WTC11 (cell line): ENCODE data around the gene F13A1. TPM values are rescaled to one million over a fixed set of nuclear protein-coding genes. Genes with fewer than 3 reads are reported as not detected.

ENCODE experiments used
- CBFB ChIP-seq: sonication (generic); formaldehyde crosslinking; IDR thresholded peaks from 2 replicates; pipeline ENCODE4 v1.8.1; 2022; ENCODE audit warnings: mild to moderate bottlenecking, low read depth, missing genetic modification reagents
- CDX4 ChIP-seq: fragments of 250-450 bp; sonication (Bioruptor Pico); IDR thresholded peaks from 2 replicates; pipeline ENCODE4 v1.9.0; 2021; ENCODE audit warnings: moderate library complexity, mild to moderate bottlenecking, inconsistent platforms, borderline replicate concordance
- FOXK1 ChIP-seq: sonication (generic); formaldehyde crosslinking; IDR thresholded peaks from 2 replicates; pipeline ENCODE4 v1.8.0; 2022; ENCODE audit warnings: mild to moderate bottlenecking, moderate library complexity, missing genetic modification reagents
- GABPB1 ChIP-seq: sonication (generic); formaldehyde crosslinking; IDR thresholded peaks from 2 replicates; pipeline ENCODE4 v1.8.1; 2023; ENCODE audit warnings: mild to moderate bottlenecking, missing genetic modification reagents
- IRF1 ChIP-seq: sonication (generic); formaldehyde crosslinking; IDR thresholded peaks from 2 replicates; pipeline ENCODE4 v1.8.0; 2023; ENCODE audit warnings: missing genetic modification reagents
- IRF2 ChIP-seq: sonication (generic); formaldehyde crosslinking; IDR thresholded peaks from 2 replicates; pipeline ENCODE4 v1.8.0; 2022; ENCODE audit warnings: low read depth, missing genetic modification reagents, borderline replicate concordance
- JAZF1 ChIP-seq: fragments of 250-450 bp; sonication (Bioruptor Pico); IDR thresholded peaks from 2 replicates; pipeline ENCODE4 v1.9.0; 2021; ENCODE audit warnings: moderate library complexity, mild to moderate bottlenecking, inconsistent platforms
- NFE2L1 ChIP-seq: sonication (generic); formaldehyde crosslinking; IDR thresholded peaks from 2 replicates; pipeline ENCODE4 v1.8.1; 2023; ENCODE audit warnings: missing genetic modification reagents
- NR2C2 ChIP-seq: sonication (generic); formaldehyde crosslinking; IDR thresholded peaks from 2 replicates; pipeline ENCODE4 v1.8.0; 2022; ENCODE audit warnings: mild to moderate bottlenecking, missing genetic modification reagents
- OVOL2 ChIP-seq: fragments of 250-450 bp; sonication (Bioruptor Pico); IDR thresholded peaks from 2 replicates; pipeline ENCODE4 v1.9.0; 2021; ENCODE audit warnings: mild to moderate bottlenecking, borderline replicate concordance
- PRRX2 ChIP-seq: fragments of 250-450 bp; sonication (Bioruptor Pico); IDR thresholded peaks from 2 replicates; pipeline ENCODE4 v1.8.0; 2021; ENCODE audit warnings: mild to moderate bottlenecking
- SMAD4 ChIP-seq: sonication (generic); formaldehyde crosslinking; IDR thresholded peaks from 2 replicates; pipeline ENCODE4 v1.8.0; 2022; ENCODE audit warnings: mild to moderate bottlenecking, missing genetic modification reagents
- SP1 ChIP-seq: sonication (generic); formaldehyde crosslinking; conservative IDR thresholded peaks from 2 replicates; pipeline ENCODE4 v1.8.1; 2022; ENCODE audit warnings: missing genetic modification reagents
- TEAD4 ChIP-seq: sonication (generic); formaldehyde crosslinking; IDR thresholded peaks from 2 replicates; pipeline ENCODE4 v1.8.0; 2022; ENCODE audit warnings: mild to moderate bottlenecking, missing genetic modification reagents
- TP53 ChIP-seq: sonication (generic); formaldehyde crosslinking; IDR thresholded peaks from 2 replicates; pipeline ENCODE4 v1.8.1; 2023; ENCODE audit warnings: mild to moderate bottlenecking, missing genetic modification reagents
- ZBTB21 ChIP-seq: sonication (generic); formaldehyde crosslinking; IDR thresholded peaks from 2 replicates; pipeline ENCODE4 v1.8.1; 2023; ENCODE audit warnings: mild to moderate bottlenecking, missing genetic modification reagents, borderline replicate concordance
- ZBTB43 ChIP-seq: sonication (generic); formaldehyde crosslinking; IDR thresholded peaks from 2 replicates; pipeline ENCODE4 v1.8.1; 2023; ENCODE audit warnings: mild to moderate bottlenecking, missing genetic modification reagents
- ZNF121 ChIP-seq: sonication (generic); formaldehyde crosslinking; IDR thresholded peaks from 2 replicates; pipeline ENCODE4 v1.8.0; 2023; ENCODE audit warnings: missing genetic modification reagents
- ZNF671 ChIP-seq: fragments of 250-450 bp; sonication (Bioruptor Pico); IDR thresholded peaks from 2 replicates; pipeline ENCODE4 v1.8.0; 2021; ENCODE audit warnings: mild to moderate bottlenecking
- total RNA-seq: library from RNA; stranded (reverse); gene quantifications from 3 replicates; pipeline ENCODE4 v1.2.3, GENCODE V29; 2021
- TF ChIP-seq, protein P1 (sequence below): sonication (generic); formaldehyde crosslinking; IDR thresholded peaks from 2 replicates; pipeline ENCODE4 v1.8.0; 2022; ENCODE audit warnings: mild to moderate bottlenecking, missing genetic modification reagents
- TF ChIP-seq, protein P2 (sequence below): sonication (generic); formaldehyde crosslinking; IDR thresholded peaks from 2 replicates; pipeline ENCODE4 v1.8.0; 2022; ENCODE audit warnings: mild to moderate bottlenecking, missing genetic modification reagents
- TF ChIP-seq, protein P3 (sequence below): sonication (generic); formaldehyde crosslinking; IDR thresholded peaks from 2 replicates; pipeline ENCODE4 v1.8.1; 2023; ENCODE audit warnings: mild to moderate bottlenecking, moderate library complexity, missing genetic modification reagents
- TF ChIP-seq, protein P4 (sequence below): sonication (generic); formaldehyde crosslinking; IDR thresholded peaks from 2 replicates; pipeline ENCODE4 v1.8.0; 2022; ENCODE audit warnings: mild to moderate bottlenecking, missing genetic modification reagents
- TF ChIP-seq, protein P5 (sequence below): sonication (generic); formaldehyde crosslinking; IDR thresholded peaks from 2 replicates; pipeline ENCODE4 v1.8.1; 2023; ENCODE audit warnings: mild to moderate bottlenecking, missing genetic modification reagents
- TF ChIP-seq, protein P6 (sequence below): sonication (generic); formaldehyde crosslinking; IDR thresholded peaks from 2 replicates; pipeline ENCODE4 v1.8.1; 2022; ENCODE audit warnings: mild to moderate bottlenecking, missing genetic modification reagents, moderate library complexity, borderline replicate concordance
- TF ChIP-seq, protein P7 (sequence below): sonication (generic); formaldehyde crosslinking; IDR thresholded peaks from 2 replicates; pipeline ENCODE4 v1.8.1; 2023; ENCODE audit warnings: mild to moderate bottlenecking, missing genetic modification reagents, moderate library complexity

F13A1 gene
- total RNA-seq, 1 experiment from 2014 or later, result 1.0 TPM

GRCh38 chr6:6319952-6320811, at the start of gene F13A1 (continued):
- TF ChIP-seq ZBTB43 (CRISPR knock-in tag), result no peak
- TF ChIP-seq, protein P1, sequence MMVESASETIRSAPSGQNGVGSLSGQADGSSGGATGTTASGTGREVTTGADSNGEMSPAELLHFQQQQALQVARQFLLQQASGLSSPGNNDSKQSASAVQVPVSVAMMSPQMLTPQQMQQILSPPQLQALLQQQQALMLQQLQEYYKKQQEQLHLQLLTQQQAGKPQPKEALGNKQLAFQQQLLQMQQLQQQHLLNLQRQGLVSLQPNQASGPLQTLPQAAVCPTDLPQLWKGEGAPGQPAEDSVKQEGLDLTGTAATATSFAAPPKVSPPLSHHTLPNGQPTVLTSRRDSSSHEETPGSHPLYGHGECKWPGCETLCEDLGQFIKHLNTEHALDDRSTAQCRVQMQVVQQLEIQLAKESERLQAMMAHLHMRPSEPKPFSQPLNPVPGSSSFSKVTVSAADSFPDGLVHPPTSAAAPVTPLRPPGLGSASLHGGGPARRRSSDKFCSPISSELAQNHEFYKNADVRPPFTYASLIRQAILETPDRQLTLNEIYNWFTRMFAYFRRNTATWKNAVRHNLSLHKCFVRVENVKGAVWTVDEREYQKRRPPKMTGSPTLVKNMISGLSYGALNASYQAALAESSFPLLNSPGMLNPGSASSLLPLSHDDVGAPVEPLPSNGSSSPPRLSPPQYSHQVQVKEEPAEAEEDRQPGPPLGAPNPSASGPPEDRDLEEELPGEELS, result no peak
- no peak for TF ChIP-seq OVOL2 (CRISPR knock-in tag)
- TF ChIP-seq SMAD4 (CRISPR knock-in tag), result no peak
- TF ChIP-seq, protein P2, sequence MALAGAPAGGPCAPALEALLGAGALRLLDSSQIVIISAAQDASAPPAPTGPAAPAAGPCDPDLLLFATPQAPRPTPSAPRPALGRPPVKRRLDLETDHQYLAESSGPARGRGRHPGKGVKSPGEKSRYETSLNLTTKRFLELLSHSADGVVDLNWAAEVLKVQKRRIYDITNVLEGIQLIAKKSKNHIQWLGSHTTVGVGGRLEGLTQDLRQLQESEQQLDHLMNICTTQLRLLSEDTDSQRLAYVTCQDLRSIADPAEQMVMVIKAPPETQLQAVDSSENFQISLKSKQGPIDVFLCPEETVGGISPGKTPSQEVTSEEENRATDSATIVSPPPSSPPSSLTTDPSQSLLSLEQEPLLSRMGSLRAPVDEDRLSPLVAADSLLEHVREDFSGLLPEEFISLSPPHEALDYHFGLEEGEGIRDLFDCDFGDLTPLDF (CRISPR knock-in tag), result no peak
- TF ChIP-seq GABPB1 (CRISPR knock-in tag), result no peak
- TF ChIP-seq, protein P3, sequence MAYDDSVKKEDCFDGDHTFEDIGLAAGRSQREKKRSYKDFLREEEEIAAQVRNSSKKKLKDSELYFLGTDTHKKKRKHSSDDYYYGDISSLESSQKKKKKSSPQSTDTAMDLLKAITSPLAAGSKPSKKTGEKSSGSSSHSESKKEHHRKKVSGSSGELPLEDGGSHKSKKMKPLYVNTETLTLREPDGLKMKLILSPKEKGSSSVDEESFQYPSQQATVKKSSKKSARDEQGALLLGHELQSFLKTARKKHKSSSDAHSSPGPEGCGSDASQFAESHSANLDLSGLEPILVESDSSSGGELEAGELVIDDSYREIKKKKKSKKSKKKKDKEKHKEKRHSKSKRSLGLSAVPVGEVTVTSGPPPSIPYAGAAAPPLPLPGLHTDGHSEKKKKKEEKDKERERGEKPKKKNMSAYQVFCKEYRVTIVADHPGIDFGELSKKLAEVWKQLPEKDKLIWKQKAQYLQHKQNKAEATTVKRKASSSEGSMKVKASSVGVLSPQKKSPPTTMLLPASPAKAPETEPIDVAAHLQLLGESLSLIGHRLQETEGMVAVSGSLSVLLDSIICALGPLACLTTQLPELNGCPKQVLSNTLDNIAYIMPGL (CRISPR knock-in tag), result no peak
- TF ChIP-seq JAZF1, result no peak
- TF ChIP-seq, protein P4, sequence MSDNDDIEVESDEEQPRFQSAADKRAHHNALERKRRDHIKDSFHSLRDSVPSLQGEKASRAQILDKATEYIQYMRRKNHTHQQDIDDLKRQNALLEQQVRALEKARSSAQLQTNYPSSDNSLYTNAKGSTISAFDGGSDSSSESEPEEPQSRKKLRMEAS, result peak; percentile 63; the same call in 1 of the 2 replicates
- TF ChIP-seq PRRX2 (CRISPR knock-in tag), result no peak
- no peak for TF ChIP-seq IRF2
- no peak for TF ChIP-seq CBFB (CRISPR knock-in tag)
- TF ChIP-seq CDX4, result no peak
- TF ChIP-seq NFE2L1 (CRISPR knock-in tag), result 0 out of 2 replicates have a peak, but pooled peaks have one; percentile 43
- no peak for TF ChIP-seq SP1
- no peak for TF ChIP-seq IRF1 (CRISPR knock-in tag)
- TF ChIP-seq FOXK1, result peak; percentile 26; the same call in 1 of the 2 replicates
- TF ChIP-seq, protein P5, sequence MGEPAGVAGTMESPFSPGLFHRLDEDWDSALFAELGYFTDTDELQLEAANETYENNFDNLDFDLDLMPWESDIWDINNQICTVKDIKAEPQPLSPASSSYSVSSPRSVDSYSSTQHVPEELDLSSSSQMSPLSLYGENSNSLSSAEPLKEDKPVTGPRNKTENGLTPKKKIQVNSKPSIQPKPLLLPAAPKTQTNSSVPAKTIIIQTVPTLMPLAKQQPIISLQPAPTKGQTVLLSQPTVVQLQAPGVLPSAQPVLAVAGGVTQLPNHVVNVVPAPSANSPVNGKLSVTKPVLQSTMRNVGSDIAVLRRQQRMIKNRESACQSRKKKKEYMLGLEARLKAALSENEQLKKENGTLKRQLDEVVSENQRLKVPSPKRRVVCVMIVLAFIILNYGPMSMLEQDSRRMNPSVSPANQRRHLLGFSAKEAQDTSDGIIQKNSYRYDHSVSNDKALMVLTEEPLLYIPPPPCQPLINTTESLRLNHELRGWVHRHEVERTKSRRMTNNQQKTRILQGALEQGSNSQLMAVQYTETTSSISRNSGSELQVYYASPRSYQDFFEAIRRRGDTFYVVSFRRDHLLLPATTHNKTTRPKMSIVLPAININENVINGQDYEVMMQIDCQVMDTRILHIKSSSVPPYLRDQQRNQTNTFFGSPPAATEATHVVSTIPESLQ (CRISPR knock-in tag), result no peak
- TF ChIP-seq, protein P6, sequence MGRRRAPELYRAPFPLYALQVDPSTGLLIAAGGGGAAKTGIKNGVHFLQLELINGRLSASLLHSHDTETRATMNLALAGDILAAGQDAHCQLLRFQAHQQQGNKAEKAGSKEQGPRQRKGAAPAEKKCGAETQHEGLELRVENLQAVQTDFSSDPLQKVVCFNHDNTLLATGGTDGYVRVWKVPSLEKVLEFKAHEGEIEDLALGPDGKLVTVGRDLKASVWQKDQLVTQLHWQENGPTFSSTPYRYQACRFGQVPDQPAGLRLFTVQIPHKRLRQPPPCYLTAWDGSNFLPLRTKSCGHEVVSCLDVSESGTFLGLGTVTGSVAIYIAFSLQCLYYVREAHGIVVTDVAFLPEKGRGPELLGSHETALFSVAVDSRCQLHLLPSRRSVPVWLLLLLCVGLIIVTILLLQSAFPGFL (CRISPR knock-in tag), result no peak
- no peak for TF ChIP-seq NR2C2
- TF ChIP-seq, protein P7, sequence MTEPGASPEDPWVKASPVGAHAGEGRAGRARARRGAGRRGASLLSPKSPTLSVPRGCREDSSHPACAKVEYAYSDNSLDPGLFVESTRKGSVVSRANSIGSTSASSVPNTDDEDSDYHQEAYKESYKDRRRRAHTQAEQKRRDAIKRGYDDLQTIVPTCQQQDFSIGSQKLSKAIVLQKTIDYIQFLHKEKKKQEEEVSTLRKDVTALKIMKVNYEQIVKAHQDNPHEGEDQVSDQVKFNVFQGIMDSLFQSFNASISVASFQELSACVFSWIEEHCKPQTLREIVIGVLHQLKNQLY (CRISPR knock-in tag), result no peak
- TF ChIP-seq ZNF121 (CRISPR knock-in tag), result no peak
- no peak for TF ChIP-seq TEAD4 (CRISPR knock-in tag)
- TF ChIP-seq ZNF671 (CRISPR knock-in tag), result no peak
- TF ChIP-seq ZBTB21 (CRISPR knock-in tag), result no peak
- TF ChIP-seq TP53 (CRISPR knock-in tag), result no peak
